Measurements from ENCODE around the gene ANTXR2. TPM values are rescaled to one million over a fixed set of nuclear protein-coding genes. Genes with fewer than 3 reads are reported as not detected.

Gene ANTXR2
- total and polyA plus RNA-seq, 5 experiments from 2014 or later: 11.4 to 22.1 (median 19.3) TPM

- Mint-ChIP-seq H3K27me3 (peaks cover 0 to 20% (median 0%) of the 10 kb centered on the region in 5 donors), H3K36me3 (no peaks in the 10 kb centered on the region), H3K27ac (no peak overlapping the region), H3K9me3 (no peaks in the 10 kb centered on the region), H3K4me3 (no peak overlapping the region), H3K4me1 (peaks cover 0 to 5% (median 0%) of the 10 kb centered on the region in 4 donors)
- DNase-seq (no peak), ATAC-seq (no peak)
- POLR2A ChIA-PET: no interaction called here
Observed at GRCh38 chr4:80088471-80088870, 15.4 kb upstream of the ANTXR2 start.

GRCh38 chr4:80086296-80086695, 13.3 kb upstream of the ANTXR2 start:
- Mint-ChIP-seq H3K4me3 (no peak overlapping the region), H3K27ac (no peak overlapping the region), H3K27me3 (peaks cover 0 to 9% (median 0%) of the 10 kb centered on the region in 5 donors), H3K36me3 (no peaks in the 10 kb centered on the region), H3K4me1 (peaks cover 0 to 5% (median 1%) of the 10 kb centered on the region in 4 donors), H3K9me3 (no peaks in the 10 kb centered on the region)
- POLR2A ChIA-PET: no interaction called here
- DNase-seq (no peak), ATAC-seq (no peak)

GRCh38 chr4:80085081-80085480, 12.1 kb upstream of the ANTXR2 start:
- H3K4me1 Mint-ChIP-seq: peaks cover 0 to 5% (median 1%) of the 10 kb centered on the region in 4 donors
- no peak for DNase-seq
- H3K27me3 Mint-ChIP-seq: peaks cover 0 to 9% (median 0%) of the 10 kb centered on the region in 5 donors
- H3K36me3 Mint-ChIP-seq: no peaks in the 10 kb centered on the region
- no peak for ATAC-seq
- H3K4me3 Mint-ChIP-seq: no peak overlapping the region
- no peaks in the 10 kb centered on the region for H3K9me3 Mint-ChIP-seq
- no peak overlapping the region for H3K27ac Mint-ChIP-seq
- POLR2A ChIA-PET: no interaction called here

DNA sequence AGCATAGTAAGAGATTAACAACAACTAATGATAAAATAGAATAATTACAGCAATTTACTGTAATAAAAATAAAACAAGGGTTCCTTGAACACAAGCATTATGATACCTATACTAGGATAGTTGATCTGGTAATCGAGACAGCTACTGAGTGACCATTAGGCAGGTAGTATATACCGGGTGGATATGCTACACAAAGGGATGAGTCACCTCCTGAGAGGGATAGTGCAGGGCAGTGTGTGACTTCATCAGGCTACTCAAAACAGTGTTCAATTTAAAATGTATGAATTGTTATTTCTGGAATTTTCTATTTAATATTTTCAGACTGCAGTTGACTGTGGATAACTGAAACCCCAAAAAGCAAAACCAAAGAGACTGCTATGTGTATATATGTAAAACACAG, 9.7 kb upstream of the ANTXR2 start:
- Mint-ChIP-seq H3K4me3 (no peak overlapping the region), H3K27ac (no peak overlapping the region), H3K4me1 (peaks cover 0 to 11% (median 2%) of the 10 kb centered on the region in 4 donors), H3K9me3 (no peaks in the 10 kb centered on the region), H3K36me3 (no peaks in the 10 kb centered on the region), H3K27me3 (peaks cover 0 to 9% (median 0%) of the 10 kb centered on the region in 5 donors)
- ATAC-seq (no peak), DNase-seq (no peak)
- POLR2A ChIA-PET: no interaction called here

- Mint-ChIP-seq H3K4me3 (no peak overlapping the region), H3K9me3 (no peaks in the 10 kb centered on the region), H3K27me3 (peaks cover 0 to 3% (median 0%) of the 10 kb centered on the region in 5 donors), H3K4me1 (peaks cover 0 to 14% (median 2%) of the 10 kb centered on the region in 4 donors), H3K27ac (peak overlapping the region in 3 of 10 donors; percentile 39 to 75 (median 49)), H3K36me3 (no peaks in the 10 kb centered on the region)
- ATAC-seq (peak; percentile 39 to 49), DNase-seq (no peak)
- POLR2A ChIA-PET: no interaction called here
Observed at GRCh38 chr4:80081566-80081965, 8.5 kb upstream of the ANTXR2 start.

- Mint-ChIP-seq H3K27ac (peak overlapping the region in 1 of 10 donors; percentile 63), H3K27me3 (no peaks in the 10 kb centered on the region), H3K4me3 (no peak overlapping the region), H3K36me3 (no peaks in the 10 kb centered on the region), H3K9me3 (no peaks in the 10 kb centered on the region), H3K4me1 (peaks cover 3 to 33% (median 5%) of the 10 kb centered on the region in 4 donors)
- POLR2A ChIA-PET: interaction anchor here (0.5 kb wide), 1 partner anchor 126 kb away, joined by 4 read pairs; no protein-coding TSS in a partner anchor
- ATAC-seq: no peak
- DNase-seq: no peak
Observed at GRCh38 chr4:80079255-80079923, 6.4 kb upstream of the ANTXR2 start.

- Mint-ChIP-seq H3K4me3 (no peak overlapping the region), H3K4me1 (peaks cover 11 to 42% (median 12%) of the 10 kb centered on the region in 4 donors), H3K27ac (peak overlapping the region in 1 of 10 donors; percentile 63), H3K36me3 (no peaks in the 10 kb centered on the region), H3K9me3 (no peaks in the 10 kb centered on the region), H3K27me3 (no peaks in the 10 kb centered on the region)
- POLR2A ChIA-PET: no interaction called here
- no peak for ATAC-seq
- no peak for DNase-seq
Observed at GRCh38 chr4:80078346-80079092, 5.5 kb upstream of the ANTXR2 start.

- H3K4me1 Mint-ChIP-seq: peaks cover 11 to 47% (median 16%) of the 10 kb centered on the region in 4 donors
- H3K4me3 Mint-ChIP-seq: no peak overlapping the region
Observed at GRCh38 chr4:80077639-80078038, 4.6 kb upstream of the ANTXR2 start.

GRCh38 chr4:80076681-80077080, 3.7 kb upstream of the ANTXR2 start:
- DNase-seq (no peak), ATAC-seq (no peak)
- peaks cover 14 to 51% (median 21%) of the 10 kb centered on the region in 4 donors for H3K4me1 Mint-ChIP-seq
- no peak overlapping the region for H3K27ac Mint-ChIP-seq
- POLR2A ChIA-PET: no interaction called here
- no peaks in the 10 kb centered on the region for H3K27me3 Mint-ChIP-seq
- no peak overlapping the region for H3K4me3 Mint-ChIP-seq
- H3K9me3 Mint-ChIP-seq: no peaks in the 10 kb centered on the region
- no peaks in the 10 kb centered on the region for H3K36me3 Mint-ChIP-seq

More at GRCh38 chr4:80077639-80078038, 4.6 kb upstream of the ANTXR2 start:
- H3K27ac Mint-ChIP-seq: peak overlapping the region in 1 of 10 donors; percentile 4
- ATAC-seq (no peak), DNase-seq (no peak)
- no peaks in the 10 kb centered on the region for H3K36me3 Mint-ChIP-seq
- H3K9me3 Mint-ChIP-seq: no peaks in the 10 kb centered on the region
- POLR2A ChIA-PET: no interaction called here
- H3K27me3 Mint-ChIP-seq: no peaks in the 10 kb centered on the region

GRCh38 chr4:80075995-80076675, 3.1 kb upstream of the ANTXR2 start:
- POLR2A ChIA-PET: no interaction called here
- no peak for DNase-seq
- Mint-ChIP-seq H3K4me1 (peaks cover 16 to 52% (median 26%) of the 10 kb centered on the region in 4 donors), H3K4me3 (no peak overlapping the region), H3K9me3 (no peaks in the 10 kb centered on the region), H3K27me3 (no peaks in the 10 kb centered on the region), H3K27ac (peak overlapping the region in 2 of 10 donors; percentile 55 to 83), H3K36me3 (no peaks in the 10 kb centered on the region)
- ATAC-seq: no peak

- Mint-ChIP-seq H3K27ac (peak overlapping the region in 7 of 10 donors; percentile 31 to 98 (median 86)), H3K36me3 (peaks cover 0 to 3% (median 0%) of the 10 kb centered on the region in 3 donors), H3K4me3 (peak overlapping the region in 1 of 10 donors; percentile 21), H3K4me1 (peaks cover 18 to 67% (median 39%) of the 10 kb centered on the region in 4 donors), H3K9me3 (no peaks in the 10 kb centered on the region), H3K27me3 (no peaks in the 10 kb centered on the region)
- ATAC-seq (no peak), DNase-seq (no peak)
- POLR2A ChIA-PET: no interaction called here
Observed at GRCh38 chr4:80074651-80075050, 1.6 kb upstream of the ANTXR2 start.

DNA sequence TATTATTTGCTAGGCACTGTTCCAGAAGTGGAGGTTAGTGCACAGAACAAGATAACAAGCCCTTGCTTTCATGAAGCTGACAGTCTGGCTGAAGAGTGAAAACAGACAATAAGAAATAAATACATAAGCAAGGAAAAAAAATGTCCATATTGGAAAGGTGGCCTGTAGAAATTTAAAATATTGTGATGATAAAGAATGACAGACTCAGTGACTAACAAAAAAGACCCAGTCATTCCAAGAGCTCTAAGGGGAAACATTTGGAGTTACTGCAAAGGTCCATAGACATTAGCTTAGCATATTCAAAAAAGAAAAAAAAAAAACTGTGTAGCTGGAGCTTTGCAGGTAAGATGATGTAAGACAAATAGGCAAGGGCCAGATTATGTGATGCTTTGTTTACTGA, 1.0 kb upstream of the ANTXR2 start:
- Mint-ChIP-seq H3K4me1 (peaks cover 17 to 73% (median 42%) of the 10 kb centered on the region in 4 donors), H3K9me3 (no peaks in the 10 kb centered on the region), H3K4me3 (peak overlapping the region; percentile 19 to 99 (median 91)), H3K27ac (peak overlapping the region in 8 of 10 donors; percentile 31 to 98 (median 92)), H3K27me3 (no peaks in the 10 kb centered on the region), H3K36me3 (peaks cover 0 to 5% (median 0%) of the 10 kb centered on the region in 3 donors)
- ATAC-seq: no peak
- no peak for DNase-seq
- POLR2A ChIA-PET: interaction anchor here (0.7 to 2.8 kb wide), 4 partner anchors 16 to 651 kb away, joined by 3 to 19 read pairs (median 10); no protein-coding TSS in a partner anchor
